Fibroblast of lung (primary cell): ENCODE results near the gene FCER2.

Experiments used
- EZH2 ChIP-seq: IDR thresholded peaks from 2 replicates; pipeline ENCODE4 v1.5.1; 2012; ENCODE audit warnings: low read length, control low read depth, mild to moderate bottlenecking; ENCODE audit errors: missing control alignments
- TF ChIP-seq, protein P1 (sequence below), 2 donors: IDR thresholded peaks in 1 of 2; conservative IDR thresholded peaks in 1 of 2; 1 replicate in 1 of 2; 2 replicates in 1 of 2; pipeline ENCODE4 v1.5.1; 2011 to 2012; ENCODE audit warnings: low read length in 2 of 2, control low read depth in 1 of 2, inconsistent platforms in 1 of 2, low read depth in 1 of 2, mild to moderate bottlenecking in 1 of 2

DNA sequence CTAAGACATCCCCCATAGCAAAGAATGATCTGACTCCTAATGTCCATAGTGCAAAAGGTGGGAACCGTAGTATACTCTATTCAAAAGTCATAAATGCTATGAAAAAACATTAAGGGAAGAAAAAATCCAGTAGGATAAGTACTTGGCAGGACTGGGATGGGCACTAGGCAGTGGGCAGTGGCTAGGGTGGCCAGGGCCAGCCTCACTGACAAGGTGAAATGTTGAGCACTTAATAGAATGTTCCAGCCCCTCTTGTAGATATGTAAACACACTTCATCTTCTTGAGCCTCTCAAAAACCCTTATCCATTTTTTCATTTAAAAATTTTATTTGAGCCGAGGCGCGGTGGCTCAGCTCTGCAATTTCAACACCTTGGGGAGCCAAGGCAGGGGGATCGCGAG lies 31.4 kb upstream of the FCER2 start:
- no peak for TF ChIP-seq EZH2
- TF ChIP-seq, protein P1, sequence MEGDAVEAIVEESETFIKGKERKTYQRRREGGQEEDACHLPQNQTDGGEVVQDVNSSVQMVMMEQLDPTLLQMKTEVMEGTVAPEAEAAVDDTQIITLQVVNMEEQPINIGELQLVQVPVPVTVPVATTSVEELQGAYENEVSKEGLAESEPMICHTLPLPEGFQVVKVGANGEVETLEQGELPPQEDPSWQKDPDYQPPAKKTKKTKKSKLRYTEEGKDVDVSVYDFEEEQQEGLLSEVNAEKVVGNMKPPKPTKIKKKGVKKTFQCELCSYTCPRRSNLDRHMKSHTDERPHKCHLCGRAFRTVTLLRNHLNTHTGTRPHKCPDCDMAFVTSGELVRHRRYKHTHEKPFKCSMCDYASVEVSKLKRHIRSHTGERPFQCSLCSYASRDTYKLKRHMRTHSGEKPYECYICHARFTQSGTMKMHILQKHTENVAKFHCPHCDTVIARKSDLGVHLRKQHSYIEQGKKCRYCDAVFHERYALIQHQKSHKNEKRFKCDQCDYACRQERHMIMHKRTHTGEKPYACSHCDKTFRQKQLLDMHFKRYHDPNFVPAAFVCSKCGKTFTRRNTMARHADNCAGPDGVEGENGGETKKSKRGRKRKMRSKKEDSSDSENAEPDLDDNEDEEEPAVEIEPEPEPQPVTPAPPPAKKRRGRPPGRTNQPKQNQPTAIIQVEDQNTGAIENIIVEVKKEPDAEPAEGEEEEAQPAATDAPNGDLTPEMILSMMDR (conservative IDR thresholded peaks at IDR 0.05 in 1 of 2, IDR thresholded peaks at IDR 0.05 in 1 of 2; ENCODE audit: low read depth in 1 of 2, low read length in 2 of 2), result no peak
